Measurements from ENCODE around the gene COL27A1.

Gene COL27A1

GRCh38 chr9:114258218-114258617 is 102.9 kb downstream of the COL27A1 start:
- DNase-seq, result no peak
- no peak for TF ChIP-seq GATA1 (IDR thresholded peaks at IDR 0.05; ENCODE audit: low read depth, low read length)
- TF ChIP-seq POLR2A (IDR thresholded peaks at IDR 0.05; ENCODE audit: low read length), result no peak

DNA sequence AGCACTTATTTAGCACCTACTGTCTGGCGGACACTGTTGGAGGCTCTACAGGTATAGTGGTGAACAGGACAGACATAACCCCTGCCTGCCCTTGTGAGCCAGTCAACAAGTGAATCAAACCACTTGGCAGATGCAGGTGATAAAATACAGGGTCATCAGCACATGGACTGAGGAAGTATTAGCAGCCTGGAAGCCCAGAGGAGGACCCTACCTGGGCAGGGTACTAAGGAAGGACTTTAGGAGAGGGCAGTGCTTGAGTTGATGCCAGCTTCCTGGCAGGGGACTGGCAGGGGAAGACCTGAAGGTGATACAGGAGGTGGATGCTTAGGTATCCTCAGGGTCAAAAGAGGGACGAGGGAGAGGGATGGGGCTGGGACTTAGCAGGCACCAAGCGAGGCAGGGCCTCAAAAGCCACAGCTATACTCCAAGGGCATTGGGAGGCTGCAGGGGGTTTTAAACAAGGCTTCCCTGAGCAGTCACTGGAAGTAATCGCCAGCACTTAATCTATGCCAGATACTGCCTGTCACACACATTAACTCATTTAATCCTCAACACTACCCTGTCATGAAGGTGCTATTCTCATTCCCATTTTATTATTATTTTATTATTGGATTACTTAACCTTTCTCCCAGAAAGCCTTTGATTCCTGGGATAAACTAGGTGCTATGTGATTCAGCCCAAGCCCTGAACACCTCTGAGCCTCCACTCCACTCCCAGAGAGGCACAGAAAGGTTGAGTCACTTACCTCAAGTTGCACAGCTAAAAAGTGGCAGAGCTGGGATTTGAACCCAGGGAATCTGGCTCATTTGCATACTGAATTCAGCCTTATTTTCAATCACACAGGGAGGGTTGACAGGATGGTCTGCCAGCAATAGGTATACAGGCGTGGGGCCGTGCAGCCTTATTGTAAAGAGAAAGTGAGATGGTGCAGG is 103.8 kb downstream of the COL27A1 start:
- no peak for DNase-seq
- no peak for TF ChIP-seq GATA1 (IDR thresholded peaks at IDR 0.05; ENCODE audit: low read depth, low read length)
- TF ChIP-seq POLR2A (IDR thresholded peaks at IDR 0.05; ENCODE audit: low read length), result no peak

GRCh38 chr9:114259798-114260523 is 104.6 kb downstream of the COL27A1 start:
- no peak for DNase-seq

GRCh38 chr9:114261026-114261425 is 105.7 kb downstream of the COL27A1 start:
- DNase-seq, result no peak
- no peak for TF ChIP-seq GATA1 (IDR thresholded peaks at IDR 0.05; ENCODE audit: low read depth, low read length)
- TF ChIP-seq POLR2A (IDR thresholded peaks at IDR 0.05; ENCODE audit: low read length), result no peak

More at GRCh38 chr9:114259798-114260523, 104.6 kb downstream of the COL27A1 start:
- TF ChIP-seq GATA1 (IDR thresholded peaks at IDR 0.05; ENCODE audit: low read depth, low read length) (no peak), POLR2A (IDR thresholded peaks at IDR 0.05; ENCODE audit: low read length) (no peak)

DNA sequence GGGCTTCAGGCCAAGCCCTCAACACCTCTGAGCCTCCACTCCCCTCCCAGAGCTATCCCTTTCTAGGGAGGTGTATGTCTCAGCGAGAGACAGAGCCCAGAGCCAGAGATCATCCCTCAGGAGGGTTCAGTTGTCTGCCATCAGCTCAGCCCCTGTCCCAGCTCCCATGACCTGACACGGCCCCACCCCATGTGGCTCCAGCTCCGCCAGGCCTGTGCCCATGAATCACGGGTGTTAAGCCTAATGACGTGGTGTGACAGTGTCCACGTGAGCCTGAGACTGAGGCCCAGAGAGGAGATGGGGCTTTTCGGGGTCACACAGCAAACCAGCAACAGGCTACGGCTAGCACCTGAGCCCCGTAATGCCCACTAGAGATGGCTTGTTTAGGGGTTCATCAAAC is 106.7 kb downstream of the COL27A1 start:
- TF ChIP-seq POLR2A (IDR thresholded peaks at IDR 0.05; ENCODE audit: low read length) (no peak), GATA1 (IDR thresholded peaks at IDR 0.05; ENCODE audit: low read depth, low read length) (no peak)
- DNase-seq, result no peak

DNA sequence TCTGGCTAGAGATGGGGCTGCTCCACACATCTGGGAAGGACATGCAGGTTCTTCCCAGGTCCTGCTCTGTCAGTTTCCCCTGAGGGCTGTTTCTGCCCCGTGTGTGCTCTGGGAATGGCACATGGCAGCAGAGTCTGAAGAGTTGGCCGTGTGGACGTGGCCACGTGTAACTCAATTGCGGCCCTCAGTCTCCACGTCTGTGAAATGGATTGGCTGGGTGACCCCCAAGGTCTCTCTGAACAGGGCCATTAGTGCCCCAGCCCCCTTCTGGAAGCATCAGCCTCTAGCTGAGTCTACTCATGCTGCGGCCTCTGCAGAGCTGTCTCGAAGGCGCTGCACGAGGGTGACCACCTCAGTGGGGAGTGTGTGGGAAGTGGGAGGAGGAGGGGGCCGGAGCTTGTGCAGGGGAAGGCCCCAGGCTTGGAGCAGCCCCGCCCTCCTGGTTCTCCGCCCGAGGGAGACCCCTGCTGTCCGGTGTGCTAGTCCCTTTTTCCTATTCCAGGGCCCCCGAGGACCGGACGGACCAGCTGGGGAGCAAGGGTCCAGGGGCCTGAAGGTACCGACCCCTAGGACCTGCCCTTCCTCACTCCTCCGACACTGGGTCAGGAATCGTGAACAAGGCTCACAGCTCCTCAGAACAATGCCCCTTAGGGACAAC is 108.6 kb downstream of the COL27A1 start:
- no peak for TF ChIP-seq POLR2A (IDR thresholded peaks at IDR 0.05; ENCODE audit: low read length)
- TF ChIP-seq GATA1 (IDR thresholded peaks at IDR 0.05; ENCODE audit: low read depth, low read length), result no peak
- DNase-seq, result no peak

DNA sequence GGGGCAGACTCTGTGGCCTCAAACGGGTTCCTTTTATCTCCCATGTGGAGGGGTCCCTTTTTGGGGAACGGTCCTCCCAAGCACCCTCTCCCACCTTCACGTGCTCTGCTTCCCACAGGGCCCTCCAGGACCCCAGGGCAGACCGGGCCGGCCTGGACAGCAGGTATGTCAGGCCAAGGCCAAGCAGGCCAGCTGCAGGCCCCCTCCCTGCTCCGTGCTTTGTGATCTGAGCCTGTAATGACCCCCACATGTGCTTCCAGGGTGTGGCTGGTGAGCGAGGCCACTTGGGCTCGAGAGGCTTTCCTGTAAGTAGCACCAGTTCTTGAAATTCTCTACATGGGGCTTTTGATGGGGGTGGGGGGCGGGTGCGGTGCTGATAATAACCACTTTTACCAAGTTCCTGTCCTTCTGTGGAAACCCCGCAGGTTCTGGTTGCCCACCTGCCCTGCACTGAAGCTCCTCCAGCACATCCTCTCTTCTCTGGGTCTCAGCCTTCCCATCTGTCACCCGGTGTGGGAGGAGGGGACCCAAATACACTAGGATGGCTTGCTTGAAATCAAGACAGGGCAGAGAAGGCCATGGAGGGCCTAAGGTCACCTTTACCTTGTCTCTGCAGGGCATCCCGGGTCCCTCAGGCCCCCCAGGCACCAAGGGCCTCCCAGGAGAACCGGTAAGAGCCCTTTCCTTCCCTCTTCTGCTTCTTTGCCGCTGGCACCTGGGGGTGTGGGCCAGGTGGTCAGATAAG is 109.6 kb downstream of the COL27A1 start:
- DNase-seq, result no peak
- no peak for TF ChIP-seq GATA1 (IDR thresholded peaks at IDR 0.05; ENCODE audit: low read depth, low read length)
- no peak for TF ChIP-seq POLR2A (IDR thresholded peaks at IDR 0.05; ENCODE audit: low read length)

DNA sequence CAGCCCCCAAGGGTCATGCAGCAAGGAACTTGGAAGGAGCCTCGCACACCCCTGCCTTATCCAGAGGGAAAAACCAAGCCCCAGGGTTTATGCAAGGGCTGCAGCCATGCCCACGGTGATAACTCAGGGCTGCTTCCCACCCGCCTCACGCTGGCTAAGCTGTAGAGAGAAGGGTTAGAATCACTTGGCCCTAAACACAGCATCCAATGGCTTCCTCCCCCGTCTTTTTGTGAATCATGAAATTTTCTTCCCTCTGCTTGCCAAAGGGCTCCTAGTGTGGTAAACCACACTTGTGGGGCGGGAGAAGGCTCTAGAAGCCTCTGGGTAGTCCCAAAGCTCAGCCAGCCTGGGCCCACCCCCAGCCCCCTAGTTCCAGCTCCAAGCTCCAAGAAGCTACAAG is 111.6 kb downstream of the COL27A1 start:
- DNase-seq, result no peak
- TF ChIP-seq GATA1 (IDR thresholded peaks at IDR 0.05; ENCODE audit: low read depth, low read length), result no peak
- TF ChIP-seq POLR2A (IDR thresholded peaks at IDR 0.05; ENCODE audit: low read length), result no peak

DNA sequence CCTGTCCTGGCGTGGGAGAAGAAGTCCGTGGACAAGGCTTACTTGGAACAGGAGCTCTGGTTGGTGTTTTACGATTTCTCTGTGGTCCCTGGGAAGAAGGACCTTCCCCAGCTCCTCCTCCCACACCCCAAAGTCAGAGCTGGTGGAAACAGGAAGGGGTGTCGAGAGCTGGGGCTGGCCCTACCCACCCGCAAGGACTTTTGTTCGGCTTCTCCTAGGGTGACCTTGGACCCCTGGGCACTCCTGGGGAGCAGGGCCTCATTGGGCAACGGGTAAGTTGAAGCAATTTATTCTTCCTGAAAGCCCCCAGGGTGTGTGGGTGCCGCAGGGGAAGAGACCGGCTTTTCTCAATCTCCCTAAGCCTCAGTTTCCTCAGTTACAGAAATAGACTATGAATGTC is 113.7 kb downstream of the COL27A1 start:
- DNase-seq, result no peak
- no peak for TF ChIP-seq GATA1 (IDR thresholded peaks at IDR 0.05; ENCODE audit: low read depth, low read length)
- TF ChIP-seq POLR2A (IDR thresholded peaks at IDR 0.05; ENCODE audit: low read length), result no peak

DNA sequence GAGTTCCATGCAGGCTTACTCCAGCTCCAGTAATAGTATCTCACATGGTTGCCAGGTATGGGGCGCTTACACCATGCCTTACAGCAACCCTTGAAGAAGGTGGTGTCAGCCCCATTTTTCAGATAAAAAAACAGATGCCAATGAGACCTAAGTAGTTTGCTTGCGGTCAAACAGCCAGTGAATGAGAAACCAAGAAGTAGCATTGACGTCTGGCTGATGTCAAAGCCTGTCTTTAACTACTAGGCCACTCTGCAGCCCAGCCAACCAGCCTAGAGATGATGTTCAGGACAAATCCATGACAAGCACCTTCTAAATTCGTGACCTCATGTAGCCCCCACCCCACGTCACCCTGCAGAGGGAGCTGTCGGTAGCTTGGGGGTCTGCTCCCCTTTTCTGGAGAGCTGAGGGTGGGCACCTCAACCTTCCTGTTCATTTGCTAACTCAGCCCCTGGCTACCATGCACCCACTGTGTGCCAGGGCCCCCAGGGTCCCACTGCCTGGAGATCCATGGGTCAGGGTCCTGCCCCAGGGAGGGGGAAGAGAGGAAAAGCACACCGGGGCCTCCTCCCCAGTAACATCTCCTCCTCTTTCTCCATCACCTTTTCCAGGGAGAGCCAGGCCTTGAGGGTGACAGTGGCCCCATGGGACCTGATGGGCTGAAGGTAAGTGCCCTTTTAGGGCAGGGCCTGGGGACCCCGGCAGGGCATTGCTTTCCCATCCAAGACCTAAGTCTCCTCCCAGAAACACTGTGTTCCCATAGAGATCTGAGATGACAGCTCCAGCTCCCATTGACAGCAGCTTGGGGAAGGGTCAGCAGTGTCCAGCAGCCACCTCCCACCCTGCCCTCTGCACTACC is 115.0 kb downstream of the COL27A1 start:
- no peak for DNase-seq

GRCh38 chr9:114271556-114272510 is 116.5 kb downstream of the COL27A1 start:
- DNase-seq, result peak; percentile 15 to 23
- TF ChIP-seq GATA1 (IDR thresholded peaks at IDR 0.05; ENCODE audit: low read depth, low read length) (no peak), POLR2A (IDR thresholded peaks at IDR 0.05; ENCODE audit: low read length) (no peak)

More for the DNA sequence above, 115.0 kb downstream of the COL27A1 start:
- TF ChIP-seq GATA1 (IDR thresholded peaks at IDR 0.05; ENCODE audit: low read depth, low read length) (no peak), POLR2A (IDR thresholded peaks at IDR 0.05; ENCODE audit: low read length) (no peak)

All from erythroblast (primary cell).